Astrocyte of the cerebellum (primary cell): ENCODE measurements around the gene CD84.
A peak's percentile ranks its signal among the peaks of the same experiment; 100 is the strongest.
"Not testable (repeated sequence)": the region's sequence is repeated elsewhere in the genome, so short reads cannot be mapped to it uniquely, and the experiment has no call there.

Source experiments
- DNase-seq: peaks from one replicate; pipeline ENCODE4 v3.0.0-alpha.2; 2011; ENCODE audit warnings: low read depth
- H3K4me3 ChIP-seq: 2 replicates; pipeline ENCODE4 v1.5.1; 2011; ENCODE audit warnings: mild to moderate bottlenecking, low read depth, low read length, moderate library complexity
- in situ Hi-C: cut with HindIII; loops from 2 replicates; pipeline ENCODE4 v1.10.0; 2017; ENCODE audit warnings: low sequenced_read_pairs
- TF ChIP-seq, protein P1 (sequence below): IDR thresholded peaks from 2 replicates; pipeline ENCODE4 v1.5.1; 2012; ENCODE audit warnings: low read length, low read depth, moderate library complexity, mild to moderate bottlenecking; ENCODE audit errors: missing control alignments

Gene CD84

GRCh38 chr1:160504651-160505050 lies 74.6 kb downstream of the CD84 start:
- TF ChIP-seq, protein P1, sequence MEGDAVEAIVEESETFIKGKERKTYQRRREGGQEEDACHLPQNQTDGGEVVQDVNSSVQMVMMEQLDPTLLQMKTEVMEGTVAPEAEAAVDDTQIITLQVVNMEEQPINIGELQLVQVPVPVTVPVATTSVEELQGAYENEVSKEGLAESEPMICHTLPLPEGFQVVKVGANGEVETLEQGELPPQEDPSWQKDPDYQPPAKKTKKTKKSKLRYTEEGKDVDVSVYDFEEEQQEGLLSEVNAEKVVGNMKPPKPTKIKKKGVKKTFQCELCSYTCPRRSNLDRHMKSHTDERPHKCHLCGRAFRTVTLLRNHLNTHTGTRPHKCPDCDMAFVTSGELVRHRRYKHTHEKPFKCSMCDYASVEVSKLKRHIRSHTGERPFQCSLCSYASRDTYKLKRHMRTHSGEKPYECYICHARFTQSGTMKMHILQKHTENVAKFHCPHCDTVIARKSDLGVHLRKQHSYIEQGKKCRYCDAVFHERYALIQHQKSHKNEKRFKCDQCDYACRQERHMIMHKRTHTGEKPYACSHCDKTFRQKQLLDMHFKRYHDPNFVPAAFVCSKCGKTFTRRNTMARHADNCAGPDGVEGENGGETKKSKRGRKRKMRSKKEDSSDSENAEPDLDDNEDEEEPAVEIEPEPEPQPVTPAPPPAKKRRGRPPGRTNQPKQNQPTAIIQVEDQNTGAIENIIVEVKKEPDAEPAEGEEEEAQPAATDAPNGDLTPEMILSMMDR, result no peak
- H3K4me3 ChIP-seq, result no peak overlapping the region
- in situ Hi-C loops, result no loop called here
- no peak for DNase-seq

- H3K4me3 ChIP-seq, result no peak overlapping the region
- in situ Hi-C loops, result no loop called here
- TF ChIP-seq, protein P1, result no peak
- DNase-seq, result no peak
These were observed 76.2 kb downstream of the CD84 start for GRCh38 chr1:160503087-160503486.

GRCh38 chr1:160500321-160500990 lies 78.8 kb downstream of the CD84 start:
- TF ChIP-seq, protein P1, result no peak
- in situ Hi-C loops, result no loop called here
- no peak overlapping the region for H3K4me3 ChIP-seq
- DNase-seq, result no peak

GRCh38 chr1:160499631-160500030 lies 79.7 kb downstream of the CD84 start:
- no peak for DNase-seq
- no peak overlapping the region for H3K4me3 ChIP-seq
- TF ChIP-seq, protein P1, result no peak
- in situ Hi-C loops, result no loop called here

DNA sequence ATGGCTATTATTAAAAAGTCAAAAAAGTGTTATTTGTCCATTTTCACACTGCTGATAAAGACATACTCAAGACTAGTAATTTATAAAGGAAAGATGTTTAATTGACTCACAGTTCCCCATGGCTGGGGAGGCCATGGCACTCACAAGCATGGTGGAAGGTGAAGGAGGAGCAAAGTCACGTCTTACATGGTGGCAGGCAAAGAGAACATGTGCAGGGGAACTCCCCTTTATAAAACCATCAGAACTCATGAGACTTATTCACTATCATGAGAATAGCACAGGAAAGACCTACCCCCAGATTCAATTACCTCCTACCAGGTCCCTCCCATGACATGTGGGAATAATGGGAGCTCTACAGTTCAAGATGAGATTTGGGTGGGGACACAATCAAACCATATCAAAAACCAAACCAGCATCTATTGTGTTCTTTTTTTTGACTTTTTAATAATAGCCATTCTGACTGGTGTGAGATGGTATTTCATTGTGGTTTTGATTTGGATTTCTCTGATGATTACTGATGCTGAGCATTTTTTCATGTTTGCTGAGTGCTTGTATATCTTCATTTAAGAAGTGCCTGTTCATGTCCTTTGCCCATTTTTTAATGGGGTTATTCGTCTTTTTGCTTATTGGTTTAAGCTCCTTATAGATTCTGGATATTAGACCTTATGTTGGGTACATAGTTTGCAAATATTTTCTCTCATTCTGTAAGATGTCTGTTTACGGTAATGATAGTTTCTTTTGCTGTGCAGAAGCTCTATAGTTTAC lies 80.8 kb downstream of the CD84 start:
- H3K4me3 ChIP-seq, in situ Hi-C loops, DNase-seq: not testable (repeated sequence)

- H3K4me3 ChIP-seq, result no peak overlapping the region
- in situ Hi-C loops, result no loop called here
- TF ChIP-seq, protein P1, result no peak
- no peak for DNase-seq
These were observed 83.0 kb downstream of the CD84 start for GRCh38 chr1:160496334-160496733.

DNA sequence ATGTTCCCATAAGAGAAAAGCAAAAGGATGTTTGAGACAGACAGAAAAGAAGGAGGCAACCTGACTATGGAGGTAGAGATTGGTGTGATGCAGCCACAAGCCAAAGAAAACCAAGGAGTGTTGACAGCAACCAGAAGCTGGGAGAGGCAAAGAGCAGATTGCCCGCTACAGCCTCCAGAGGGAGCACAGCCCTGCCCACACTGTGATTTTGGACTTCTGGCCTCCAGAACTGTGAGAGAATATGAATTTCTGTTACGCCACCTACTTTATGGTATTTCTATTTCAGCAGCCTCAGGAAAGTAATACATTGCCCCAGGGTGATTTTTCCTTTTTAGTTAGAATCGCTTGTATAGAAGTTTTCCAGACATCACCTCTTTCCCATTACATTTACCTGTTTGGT lies 84.7 kb downstream of the CD84 start:
- in situ Hi-C loops, result no loop called here
- TF ChIP-seq, protein P1, result peak; percentile 25
- DNase-seq, result no peak
- H3K4me3 ChIP-seq, result no peak overlapping the region
